Subcutaneous adipose tissue (tissue), 4 donors: ENCODE measurements around the gene FBXL17. TPM values are rescaled to one million over a fixed set of nuclear protein-coding genes. Genes with fewer than 3 reads are reported as not detected.

Experiments used
- CTCF ChIP-seq: fragments of 450-650 bp; IDR thresholded peaks from one replicate; pipeline ENCODE4 v1.5.1; 2016; ENCODE audit warnings: low read depth, mild to moderate bottlenecking, control low read depth, antibody characterized with exemption, moderate library complexity
- total RNA-seq, 4 donors: library from RNA; depleted of rRNA; stranded (reverse); fragments of >200 nt; gene quantifications; one replicate each; pipeline ENCODE4 v1.1.0, GENCODE V29; 2016

FBXL17 gene
- total RNA-seq, 4 donors from 2014 or later, result 19.4 to 22.2 (median 21.3) TPM

GRCh38 chr5:108028883-108029282 lies 353.0 kb downstream of the FBXL17 start:
- TF ChIP-seq CTCF, result no peak

GRCh38 chr5:108028412-108028811 lies 353.5 kb downstream of the FBXL17 start:
- TF ChIP-seq CTCF, result no peak

- no peak for TF ChIP-seq CTCF
Measured at GRCh38 chr5:108025957-108026356, 355.9 kb downstream of the FBXL17 start.

GRCh38 chr5:108024986-108025385 lies 356.9 kb downstream of the FBXL17 start:
- TF ChIP-seq CTCF, result no peak

- TF ChIP-seq CTCF, result no peak
Measured at GRCh38 chr5:108016101-108016500, 365.8 kb downstream of the FBXL17 start.

GRCh38 chr5:108006791-108007190 lies 375.1 kb downstream of the FBXL17 start:
- TF ChIP-seq CTCF, result no peak

GRCh38 chr5:108003178-108003577 lies 378.7 kb downstream of the FBXL17 start:
- no peak for TF ChIP-seq CTCF

GRCh38 chr5:108001222-108001621 lies 380.7 kb downstream of the FBXL17 start:
- TF ChIP-seq CTCF, result no peak
